Fibroblast of villous mesenchyme (primary cell): ENCODE results near the gene CANT1. TPM values are rescaled to one million over a fixed set of nuclear protein-coding genes. Genes with fewer than 3 reads are reported as not detected.

Experiments
- DNase-seq: peaks from one replicate; pipeline ENCODE4 v3.0.0-alpha.2; 2010; ENCODE audit warnings: low read depth
- H3K4me3 ChIP-seq: 2 replicates; pipeline ENCODE4 v1.5.1; 2011; ENCODE audit warnings: low read depth, mild to moderate bottlenecking, low read length
- CTCF ChIP-seq: IDR thresholded peaks from 2 replicates; pipeline ENCODE4 v1.5.1; 2012; ENCODE audit warnings: low read depth, mild to moderate bottlenecking, low read length; ENCODE audit not compliant: insufficient read depth
- total RNA-seq: library from RNA; depleted of rRNA; stranded (reverse); fragments of >200 nt; gene quantifications from 2 replicates; pipeline ENCODE4 v1.2.3, GENCODE V29; 2012

Gene CANT1
- total RNA-seq, 1 donor, result 63.9 TPM

- DNase-seq, result no peak
- no peak overlapping the region for H3K4me3 ChIP-seq
- TF ChIP-seq CTCF, result no peak
Measured at GRCh38 chr17:79046916-79047280, 37.3 kb upstream of the CANT1 start.

GRCh38 chr17:79046197-79046915 is 36.8 kb upstream of the CANT1 start:
- DNase-seq, result no peak
- no peak overlapping the region for H3K4me3 ChIP-seq
- TF ChIP-seq CTCF, result no peak

GRCh38 chr17:79045842-79046196 is 36.3 kb upstream of the CANT1 start:
- peak; percentile 98 for TF ChIP-seq CTCF
- H3K4me3 ChIP-seq, result no peak overlapping the region
- peak; percentile 70 for DNase-seq

GRCh38 chr17:79045001-79045729 is 35.6 kb upstream of the CANT1 start:
- no peak for TF ChIP-seq CTCF
- H3K4me3 ChIP-seq, result no peak overlapping the region
- no peak for DNase-seq

- DNase-seq, result no peak
- TF ChIP-seq CTCF, result no peak
- H3K4me3 ChIP-seq, result no peak overlapping the region
Measured at GRCh38 chr17:79044462-79044861, 34.9 kb upstream of the CANT1 start.

GRCh38 chr17:79043931-79044320 is 34.4 kb upstream of the CANT1 start:
- DNase-seq, result no peak
- H3K4me3 ChIP-seq, result no peak overlapping the region
- TF ChIP-seq CTCF, result no peak
